ENCODE data around the gene GRK5.

Gene GRK5

DNA sequence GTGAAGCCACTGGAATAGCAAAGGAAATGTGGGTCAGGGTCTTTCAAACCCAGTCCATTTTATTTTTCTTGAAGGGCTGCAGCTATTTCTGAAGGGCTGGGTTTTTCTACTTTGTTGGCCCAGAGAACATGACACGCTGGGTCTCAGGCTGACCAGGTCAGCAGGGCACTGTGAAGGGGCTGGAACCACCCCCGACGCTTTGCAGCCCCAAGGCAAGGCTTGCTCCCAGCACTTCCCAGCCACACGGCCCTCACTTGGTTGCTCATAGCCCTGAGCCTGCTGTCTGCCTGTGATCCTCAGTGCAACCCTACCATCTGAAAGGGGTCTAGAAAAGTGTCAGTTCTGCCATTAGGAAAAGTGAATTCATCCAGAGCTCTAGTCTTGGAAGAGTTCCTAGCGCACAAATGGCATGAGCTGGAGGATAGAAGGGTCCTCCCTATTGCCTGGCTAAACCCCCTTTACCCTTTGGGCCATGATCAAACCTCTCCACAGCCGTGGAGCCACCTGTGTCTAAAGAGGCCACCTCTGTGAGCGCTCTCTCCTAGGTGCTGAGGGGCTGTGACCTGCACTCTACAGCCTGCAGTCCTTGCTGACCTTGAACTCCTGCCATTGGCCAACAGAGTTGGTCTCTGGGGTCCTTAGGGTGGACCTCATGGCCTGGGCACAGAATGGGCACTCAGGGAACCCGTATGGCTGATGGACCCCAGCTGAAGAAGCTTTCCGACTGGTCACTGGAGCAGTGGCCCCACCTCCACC is 203.2 kb downstream of the GRK5 start:
- TF ChIP-seq, protein P1, sequence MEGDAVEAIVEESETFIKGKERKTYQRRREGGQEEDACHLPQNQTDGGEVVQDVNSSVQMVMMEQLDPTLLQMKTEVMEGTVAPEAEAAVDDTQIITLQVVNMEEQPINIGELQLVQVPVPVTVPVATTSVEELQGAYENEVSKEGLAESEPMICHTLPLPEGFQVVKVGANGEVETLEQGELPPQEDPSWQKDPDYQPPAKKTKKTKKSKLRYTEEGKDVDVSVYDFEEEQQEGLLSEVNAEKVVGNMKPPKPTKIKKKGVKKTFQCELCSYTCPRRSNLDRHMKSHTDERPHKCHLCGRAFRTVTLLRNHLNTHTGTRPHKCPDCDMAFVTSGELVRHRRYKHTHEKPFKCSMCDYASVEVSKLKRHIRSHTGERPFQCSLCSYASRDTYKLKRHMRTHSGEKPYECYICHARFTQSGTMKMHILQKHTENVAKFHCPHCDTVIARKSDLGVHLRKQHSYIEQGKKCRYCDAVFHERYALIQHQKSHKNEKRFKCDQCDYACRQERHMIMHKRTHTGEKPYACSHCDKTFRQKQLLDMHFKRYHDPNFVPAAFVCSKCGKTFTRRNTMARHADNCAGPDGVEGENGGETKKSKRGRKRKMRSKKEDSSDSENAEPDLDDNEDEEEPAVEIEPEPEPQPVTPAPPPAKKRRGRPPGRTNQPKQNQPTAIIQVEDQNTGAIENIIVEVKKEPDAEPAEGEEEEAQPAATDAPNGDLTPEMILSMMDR (IDR thresholded peaks at IDR 0.05; ENCODE audit: insufficient read depth, low read length, missing control alignments) = no peak
- no peak for DNase-seq (ENCODE audit: low read depth, low spot score)
- CTCF ChIA-PET = interaction anchor here (2.0 to 22.5 kb wide), 2 partner anchors 34 to 207 kb away, joined by 5 to 354 read pairs; partner anchors contain the start of gene GRK5
- H3K4me3 ChIP-seq (ENCODE audit: low read depth, low read length) = no peak overlapping the region
- POLR2A ChIA-PET = no interaction called here

DNA sequence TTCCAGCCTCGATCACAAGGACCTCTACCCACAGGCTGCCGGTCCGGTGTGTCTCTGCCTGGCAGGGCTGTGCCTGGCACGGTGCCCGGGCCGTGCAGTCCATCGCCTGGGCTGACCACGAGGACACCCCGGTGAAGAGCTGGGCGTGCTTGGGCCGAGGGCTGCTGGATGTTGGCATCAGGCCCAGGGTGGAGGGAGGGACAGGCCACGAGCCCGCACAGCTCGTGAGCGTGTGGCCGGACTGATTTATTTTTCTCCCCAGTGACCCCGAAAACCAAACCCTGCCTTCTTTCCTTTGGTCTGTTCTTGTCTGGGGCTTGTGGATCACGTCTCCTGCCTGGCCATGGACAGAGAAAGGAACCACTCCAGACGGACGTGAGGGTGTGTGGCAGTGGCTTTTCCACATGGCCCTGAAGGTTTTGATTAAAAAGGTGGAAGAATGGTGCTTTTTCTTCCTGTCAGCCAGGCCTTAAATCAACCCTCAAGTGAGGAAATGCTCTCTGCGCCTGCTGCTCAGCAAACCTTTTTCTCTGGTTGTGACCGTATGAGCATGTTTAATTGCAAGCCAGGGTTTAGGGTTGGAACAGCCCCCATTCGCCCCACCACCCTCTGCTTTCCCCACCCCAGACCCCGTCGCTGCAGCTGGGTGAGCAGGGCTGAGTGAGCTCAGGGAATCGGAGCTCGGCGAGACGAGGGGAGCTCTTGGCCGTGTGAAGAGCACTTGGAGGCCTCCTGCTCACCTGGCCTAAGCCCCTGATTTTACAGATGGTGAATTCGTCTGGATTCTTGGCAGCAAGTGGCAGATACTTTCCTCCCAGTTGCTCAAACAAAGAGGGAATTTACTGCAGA is 205.1 kb downstream of the GRK5 start:
- ChIA-PET POLR2A (no interaction called here), CTCF (interaction anchor here (0.6 to 22.5 kb wide), 4 partner anchors 16 to 223 kb away, joined by 3 to 354 read pairs (median 3); partner anchors contain the start of gene GRK5)
- H3K4me3 ChIP-seq (ENCODE audit: low read depth, low read length) = no peak overlapping the region
- TF ChIP-seq, protein P1 (IDR thresholded peaks at IDR 0.05; ENCODE audit: insufficient read depth, low read length, missing control alignments) = no peak
- DNase-seq (ENCODE audit: low read depth, low spot score) = no peak

DNA sequence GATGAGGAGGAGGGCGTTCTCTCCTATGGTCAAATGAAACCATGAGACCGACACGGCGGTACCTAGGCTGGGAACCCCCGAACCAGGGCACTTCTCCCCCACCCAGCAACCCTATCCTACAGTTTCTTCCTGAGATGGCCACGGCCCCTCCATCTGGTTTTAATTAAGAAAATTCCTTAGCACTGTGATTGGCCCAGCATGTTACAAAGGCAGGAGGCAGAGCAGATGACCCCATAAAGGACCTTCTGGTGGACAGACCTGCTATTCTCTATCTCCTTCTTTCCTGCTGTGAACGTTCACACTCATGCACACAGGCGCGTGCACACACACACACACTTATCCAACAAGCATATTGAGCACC is 205.7 kb downstream of the GRK5 start:
- CTCF ChIA-PET = interaction anchor here (0.9 to 22.5 kb wide), 3 partner anchors 15 to 224 kb away, joined by 3 to 354 read pairs (median 3); partner anchors contain the start of gene GRK5
- H3K4me3 ChIP-seq (ENCODE audit: low read depth, low read length) = no peak overlapping the region
- DNase-seq (ENCODE audit: low read depth, low spot score) = no peak
- POLR2A ChIA-PET = interaction anchor here (0.5 kb wide), 1 partner anchor 27 kb away, joined by 3 read pairs; no protein-coding TSS in a partner anchor
- TF ChIP-seq, protein P1 (IDR thresholded peaks at IDR 0.05; ENCODE audit: insufficient read depth, low read length, missing control alignments) = no peak

DNA sequence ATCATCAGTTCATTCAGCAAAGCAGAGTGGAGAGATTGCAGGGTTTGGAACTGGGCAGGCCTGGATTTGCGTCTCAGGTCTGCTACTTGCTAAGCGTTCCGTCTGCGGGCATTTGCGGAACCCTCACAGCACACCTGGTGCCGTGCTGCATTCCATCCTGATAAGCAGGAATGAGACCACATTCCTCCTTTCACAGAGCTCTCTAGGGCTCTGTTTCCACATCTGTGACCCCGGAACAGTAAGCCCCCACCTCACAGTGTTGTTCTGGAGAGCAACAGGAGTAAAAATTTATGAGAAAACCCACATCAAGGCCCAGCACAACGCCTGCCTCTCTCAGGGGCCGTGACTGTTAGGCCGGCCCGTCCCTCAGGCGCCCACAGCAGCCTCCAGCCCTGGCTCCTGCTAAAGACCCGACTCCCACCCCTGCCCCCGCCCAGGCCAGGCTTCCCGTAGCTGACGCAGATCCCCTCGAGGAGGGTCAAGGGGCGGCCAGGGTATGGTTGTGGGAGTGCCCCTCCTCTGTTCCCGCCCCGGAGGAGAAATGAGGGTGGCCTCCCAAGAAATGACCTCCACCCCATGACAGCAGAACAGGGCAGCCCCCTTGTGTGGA is 206.2 kb downstream of the GRK5 start:
- H3K4me3 ChIP-seq (ENCODE audit: low read depth, low read length) = no peak overlapping the region
- TF ChIP-seq, protein P1 (IDR thresholded peaks at IDR 0.05; ENCODE audit: insufficient read depth, low read length, missing control alignments) = no peak
- no peak for DNase-seq (ENCODE audit: low read depth, low spot score)
- ChIA-PET POLR2A (interaction anchor here (0.5 to 1.8 kb wide), 2 partner anchors 12 to 26 kb away, joined by 3 to 6 read pairs; no protein-coding TSS in a partner anchor), CTCF (interaction anchor here (1.1 to 22.5 kb wide), 4 partner anchors 15 to 210 kb away, joined by 3 to 354 read pairs (median 4); partner anchors contain the start of gene GRK5)

DNA sequence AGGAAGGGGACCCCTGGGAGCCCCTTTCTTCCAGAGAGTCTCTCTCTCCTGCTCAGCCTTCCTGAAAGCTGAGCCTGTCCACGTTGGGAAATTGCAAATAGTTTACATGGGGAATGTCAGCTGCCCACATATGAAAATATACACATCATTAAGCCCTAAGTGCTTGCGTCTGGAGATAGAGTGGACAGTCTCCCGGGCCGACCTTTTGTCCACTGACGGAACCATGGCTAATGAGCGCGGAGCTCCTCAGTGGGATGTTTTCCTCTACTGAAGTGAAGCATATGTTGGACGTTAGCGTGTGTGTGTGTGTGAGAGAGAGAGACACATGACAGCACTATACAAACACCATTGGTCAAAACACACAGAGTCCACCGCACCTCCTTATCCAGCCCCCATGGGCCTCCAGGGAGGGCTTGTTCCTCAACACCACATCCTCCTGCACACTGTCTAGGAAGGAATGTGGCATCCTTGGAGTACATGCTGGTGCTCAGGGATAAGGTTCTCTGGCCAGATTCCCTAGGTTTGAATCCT is 206.8 kb downstream of the GRK5 start:
- ChIA-PET POLR2A (interaction anchor here (0.6 to 1.8 kb wide), 2 partner anchors 12 to 217 kb away, joined by 5 to 6 read pairs; no protein-coding TSS in a partner anchor), CTCF (interaction anchor here (1.1 to 22.5 kb wide), 3 partner anchors 31 to 210 kb away, joined by 4 to 354 read pairs (median 4); partner anchors contain the start of gene GRK5)
- TF ChIP-seq, protein P1 (IDR thresholded peaks at IDR 0.05; ENCODE audit: insufficient read depth, low read length, missing control alignments) = no peak
- H3K4me3 ChIP-seq (ENCODE audit: low read depth, low read length) = no peak overlapping the region
- DNase-seq (ENCODE audit: low read depth, low spot score) = peak; percentile 70
